Body of pancreas (tissue), 4 donors: Measurements from ENCODE around the gene EHD3.

Experiments
- CTCF ChIP-seq, 7 experiments: fragments of 450-650 bp in 4 of 7; fragments of 200-600 bp in 3 of 7; sonication (generic) in 3 of 7; IDR thresholded peaks; one replicate each; pipeline ENCODE4 v1.5.1; 2016 to 2019; ENCODE audit warnings: antibody characterized with exemption in 7 of 7
- POLR2A ChIP-seq, 3 donors: fragments of 450-650 bp; IDR thresholded peaks; one replicate each; pipeline ENCODE4 v1.6.1; 2016; ENCODE audit warnings: antibody characterized with exemption in 3 of 3, mild to moderate bottlenecking in 2 of 3

GRCh38 chr2:31277621-31278020, 43.7 kb downstream of the EHD3 start:
- TF ChIP-seq CTCF (IDR thresholded peaks at IDR 0.05) (no peak), POLR2A (IDR thresholded peaks at IDR 0.05) (no peak)
